Right ventricle myocardium inferior (tissue), 1 donor: ENCODE results near the gene ZFP91. TPM values are rescaled to one million over a fixed set of nuclear protein-coding genes. Genes with fewer than 3 reads are reported as not detected.

Experiments
- ATAC-seq: fragments of 200-7000 bp; cut with Tn5 transposase; one replicate; pipeline ENCODE4 v1.9.1; 2020; ENCODE audit warnings: mild to moderate bottlenecking, moderate library complexity
- DNase-seq: peaks from one replicate; pipeline ENCODE4 v3.0.0; 2021; ENCODE audit errors: missing footprints
- intact Hi-C: fragments of 100-400 bp; cut with DNase I; formaldehyde crosslinking; loops from one replicate; pipeline ENCODE4 v1.11.0; 2022
- total RNA-seq: library from RNA; stranded (reverse); fragmentation: NEBNext Ultra II Directional; extraction: Animal tissue kit (Norgen Biotek cat#: 25700); gene quantifications from one replicate; pipeline ENCODE4 v1.2.1, GENCODE V29; 2021
- donor health status: DM: no; HTN: yes; CAD: no; lungs with severe emphysema.

The ZFP91 gene
- total RNA-seq, 1 donor from 2014 or later = 61.1 TPM

DNA sequence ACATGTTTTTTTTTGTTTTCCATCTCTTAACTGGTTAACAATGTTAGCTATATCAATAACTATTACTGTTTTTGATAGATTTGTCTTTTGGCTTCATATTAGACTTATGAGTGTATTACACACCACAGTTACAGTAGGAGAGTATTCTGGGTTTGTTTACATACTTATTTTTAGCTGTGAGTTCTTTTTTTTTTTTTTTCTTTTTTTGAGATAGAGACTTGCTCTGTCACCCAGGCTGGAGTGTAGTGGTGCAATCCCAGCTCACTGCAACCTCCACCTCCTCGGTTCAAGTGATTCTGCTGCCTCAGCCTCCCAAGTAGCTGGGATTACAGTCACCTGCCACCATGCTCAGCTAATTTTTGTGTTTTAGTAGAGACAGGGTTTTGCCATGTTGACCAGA, 71.6 kb downstream of the ZFP91 start:
- no peak for DNase-seq
- ATAC-seq = no peak
- intact Hi-C loops = no loop called here

DNA sequence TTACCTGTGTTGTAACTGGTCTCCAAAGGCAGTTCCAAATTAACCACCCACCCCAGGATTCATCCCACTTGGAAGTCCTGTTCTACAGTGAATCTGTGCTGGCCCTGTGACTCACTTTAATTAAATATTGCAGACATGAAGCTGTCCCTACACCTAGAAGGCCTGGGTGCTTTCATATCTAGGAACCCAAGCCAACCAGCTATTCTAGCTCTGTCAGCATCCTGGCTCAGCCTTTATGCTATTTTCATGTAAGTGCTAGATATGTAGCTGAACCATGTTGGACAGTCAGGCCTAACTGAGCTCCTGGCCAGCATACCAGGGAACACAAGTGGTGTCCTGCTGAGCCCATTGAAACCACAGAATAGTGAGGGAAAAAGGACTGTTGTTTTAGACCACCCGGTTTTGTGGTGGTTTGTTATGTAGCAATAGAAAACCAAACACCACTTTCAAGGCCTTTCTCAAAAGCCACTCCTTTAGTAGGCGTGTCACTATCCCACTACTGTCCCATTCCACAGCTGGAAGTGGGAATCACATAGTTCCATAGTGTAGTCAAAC, 73.9 kb downstream of the ZFP91 start:
- ATAC-seq (peak; percentile 88), DNase-seq (no peak)
- intact Hi-C loops = loop anchor here (1.0 kb wide), 1 partner anchor 76 kb away; no protein-coding TSS in a partner anchor

DNA sequence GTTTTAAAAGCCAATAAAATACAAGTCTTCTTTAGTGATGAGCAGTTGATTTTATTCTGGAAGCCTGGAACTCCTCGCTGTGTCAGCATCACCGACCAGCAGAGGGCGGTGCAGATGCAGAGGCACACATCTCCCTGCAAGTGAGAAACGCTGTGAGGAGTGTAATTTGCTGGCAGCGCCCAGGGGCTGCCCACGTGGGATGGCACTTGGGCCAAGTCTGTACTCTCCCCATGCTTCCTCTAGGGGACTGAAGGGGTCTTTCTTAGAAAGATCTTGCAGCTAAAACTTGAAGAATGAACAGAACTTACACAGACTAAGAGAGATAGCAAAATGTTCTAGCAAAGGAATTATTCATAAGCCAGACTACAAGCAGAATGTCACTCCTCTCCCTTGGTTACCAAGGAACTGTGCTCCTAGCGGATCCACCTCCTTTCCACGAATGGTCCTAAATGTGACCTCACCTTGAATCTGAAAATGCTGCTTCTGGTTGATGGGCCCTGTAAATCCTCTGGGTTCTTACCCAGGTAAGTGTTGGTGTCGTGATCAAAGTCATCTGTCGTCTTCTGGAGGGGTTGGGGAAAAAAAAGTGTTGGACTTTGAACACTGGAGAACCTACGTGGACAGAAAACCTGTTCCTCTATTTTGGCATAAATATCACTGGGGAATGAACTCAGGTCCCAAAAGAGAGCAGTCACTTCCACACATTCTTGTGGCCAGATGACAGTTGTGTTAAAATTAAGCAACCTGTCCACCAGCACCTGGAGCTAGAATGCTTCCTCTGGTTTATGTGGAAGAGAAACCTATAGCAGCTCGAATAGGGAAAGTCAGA, 75.4 kb downstream of the ZFP91 start:
- DNase-seq (peak; percentile 90), ATAC-seq (peak; percentile 84)
- intact Hi-C loops = no loop called here

DNA sequence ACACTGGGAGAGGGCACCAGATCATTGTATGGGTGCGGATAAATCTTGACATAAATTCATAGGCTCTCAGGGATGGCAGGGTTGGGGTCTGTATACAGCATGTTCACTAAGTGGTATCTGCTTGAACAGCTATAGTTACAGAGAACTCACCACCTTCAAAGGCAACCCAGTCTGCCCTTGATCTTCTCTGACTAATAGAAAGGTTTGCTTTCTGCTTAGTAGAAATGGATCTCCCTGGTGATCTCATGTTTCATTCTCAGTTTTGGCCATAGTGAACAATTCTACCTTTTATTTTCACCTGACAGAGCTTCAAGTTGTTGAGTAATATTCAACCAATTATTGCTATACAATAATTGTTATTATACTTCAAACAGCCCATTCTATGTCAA, 76.0 kb downstream of the ZFP91 start:
- intact Hi-C loops = loop anchor here (5.0 kb wide), 1 partner anchor 132 kb away; no protein-coding TSS in a partner anchor
- ATAC-seq = no peak
- DNase-seq = no peak

DNA sequence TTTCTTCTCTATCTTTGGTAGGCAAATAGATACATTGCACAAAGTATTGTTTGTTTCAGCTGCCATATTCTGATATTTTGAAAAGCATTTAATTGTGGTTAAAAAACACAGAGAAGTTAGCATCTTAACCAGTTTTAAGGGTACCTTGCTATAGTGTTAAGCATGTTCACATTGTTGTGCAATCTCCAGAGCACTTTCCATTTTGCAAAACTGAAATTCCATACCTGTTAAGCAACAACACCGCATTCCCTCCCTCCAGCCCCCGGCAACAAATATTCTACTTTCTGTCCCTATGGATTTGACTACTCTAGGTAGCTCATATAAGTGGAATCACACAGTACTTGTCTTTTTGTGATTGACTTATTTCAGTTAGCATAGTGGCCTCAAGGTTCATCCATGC, 77.5 kb downstream of the ZFP91 start:
- ATAC-seq (no peak), DNase-seq (no peak)
- intact Hi-C loops = loop anchor here (5.0 kb wide), 1 partner anchor 131 kb away; no protein-coding TSS in a partner anchor

DNA sequence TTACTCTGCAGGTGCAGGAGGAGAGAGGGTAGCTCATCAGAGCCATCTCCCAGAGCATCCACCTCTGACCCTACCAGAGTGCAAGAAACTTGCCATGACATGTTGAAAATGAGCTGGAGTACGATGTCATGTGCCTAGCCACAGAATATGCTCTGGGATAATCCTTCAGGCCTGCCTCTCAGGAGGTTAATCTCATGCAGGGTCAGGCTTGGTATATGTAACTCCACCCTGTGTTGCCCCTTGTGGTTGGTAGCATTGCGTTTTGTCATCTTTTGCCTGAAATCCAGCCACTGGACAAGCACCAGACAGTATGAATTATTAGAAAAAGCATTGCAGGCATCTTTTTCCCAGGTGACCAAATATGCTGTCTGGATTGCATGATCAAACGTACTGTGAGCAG, 79.8 kb downstream of the ZFP91 start:
- intact Hi-C loops = loop anchor here (5.0 kb wide), 1 partner anchor 129 kb away; no protein-coding TSS in a partner anchor
- ATAC-seq (no peak), DNase-seq (no peak)

DNA sequence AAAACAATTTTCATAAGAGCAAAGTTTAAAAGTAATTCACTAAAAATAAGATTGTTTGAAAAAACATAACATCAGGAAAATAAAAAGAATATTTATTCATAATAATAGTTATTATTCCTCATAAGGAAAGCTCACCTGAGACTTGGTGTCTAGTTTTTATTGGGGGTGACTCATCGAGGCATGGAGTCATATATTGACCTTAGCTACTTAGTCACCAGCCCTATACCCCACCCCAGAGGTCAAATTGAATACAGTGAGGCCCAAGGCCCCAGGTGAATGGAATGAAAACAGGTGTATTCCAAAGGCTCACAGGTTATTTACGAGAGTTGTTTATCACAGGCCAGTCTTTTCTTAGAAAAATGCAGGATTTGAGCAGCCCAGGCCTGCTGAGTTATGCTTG, 80.5 kb downstream of the ZFP91 start:
- intact Hi-C loops = loop anchor here (5.0 kb wide), 1 partner anchor 128 kb away; no protein-coding TSS in a partner anchor
- ATAC-seq (no peak), DNase-seq (no peak)

DNA sequence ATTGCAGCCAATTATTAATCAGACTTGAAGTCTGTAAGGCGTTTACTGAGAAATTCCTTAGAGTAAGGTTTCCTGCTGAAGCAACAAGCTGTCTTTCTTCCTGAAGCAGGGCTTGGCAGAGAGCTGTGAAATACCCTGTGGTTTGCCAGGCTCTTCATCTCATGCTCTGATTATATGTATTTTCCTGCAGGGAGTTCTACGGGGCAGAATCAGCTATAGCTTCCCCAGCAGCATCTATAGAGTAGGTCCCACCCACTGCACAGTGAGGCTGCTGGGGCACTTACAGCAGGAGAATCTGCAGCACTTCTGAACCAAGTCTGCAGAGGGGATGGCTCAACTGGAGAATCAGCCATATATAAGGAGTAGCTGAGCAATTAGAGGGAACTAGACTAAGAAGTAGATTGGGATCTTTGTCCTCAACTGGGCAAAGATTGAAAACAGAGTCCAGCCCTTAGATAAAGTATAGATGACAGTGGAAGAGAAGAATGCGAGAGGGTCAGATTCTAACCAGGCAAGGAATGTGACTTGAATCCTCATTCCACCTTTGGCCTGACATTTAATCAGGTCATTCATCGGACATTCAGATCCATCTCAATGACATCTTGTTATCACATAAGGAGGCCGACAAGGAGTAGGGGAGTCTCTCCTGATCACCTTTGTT, 81.2 kb downstream of the ZFP91 start:
- DNase-seq (no peak), ATAC-seq (no peak)
- intact Hi-C loops = loop anchor here (5.0 kb wide), 1 partner anchor 127 kb away; no protein-coding TSS in a partner anchor

Other genes starting within 250 kb of the ZFP91 start
- gene OR5B17, start 220.0 kb upstream of the ZFP91 start, total RNA-seq = not detected
- not detected for gene OR5B3, start 172.2 kb upstream of the ZFP91 start, total RNA-seq
- gene OR5B2, start 150.9 kb upstream of the ZFP91 start, total RNA-seq = not detected
- not detected for gene OR5B12, start 136.8 kb upstream of the ZFP91 start, total RNA-seq
- gene OR5B21, start 71.0 kb upstream of the ZFP91 start, total RNA-seq = not detected
- 3.9 TPM for gene LPXN, start 3.2 kb upstream of the ZFP91 start, total RNA-seq
- gene CNTF, start 43.6 kb downstream of the ZFP91 start, total RNA-seq = 0.70 TPM
- gene GLYAT, start 152.9 kb downstream of the ZFP91 start, total RNA-seq = 1.4 TPM